Activated CD8-positive, alpha-beta memory T cell treated with anti-CD3 and anti-CD28 coated beads, Interleukin-2, amount 50 U/mL, for 1 hour (primary cell): ENCODE measurements around the gene ZNF578.
A peak's percentile ranks its signal among the peaks of the same experiment; 100 is the strongest.
"Not testable (repeated sequence)": the region's sequence is repeated elsewhere in the genome, so short reads cannot be mapped to it uniquely, and the experiment has no call there.

ENCODE experiments used
- DNase-seq: peaks from one replicate; pipeline ENCODE4 v3.0.0-alpha.2; 2020; ENCODE audit errors: extremely low read depth

The ZNF578 gene

DNA sequence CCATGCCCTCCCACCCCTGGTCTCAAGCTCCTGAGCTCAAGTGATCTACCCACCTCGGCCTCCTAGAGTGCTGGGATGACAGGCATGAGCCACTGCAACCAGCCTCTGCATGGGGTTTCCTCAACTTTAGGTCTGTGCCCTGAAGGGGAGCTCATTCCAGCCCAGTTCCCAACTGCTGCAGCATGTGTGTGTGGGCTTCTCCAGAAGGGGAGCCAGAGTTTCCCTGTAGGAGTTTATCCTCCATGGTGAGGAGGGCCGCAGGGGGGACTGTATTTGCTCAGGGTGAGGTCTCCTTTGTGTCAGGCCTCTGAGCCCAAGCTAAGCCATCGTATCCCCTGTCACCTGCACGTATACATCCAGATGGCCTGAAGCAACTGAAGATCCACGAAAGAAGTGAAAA, 62.8 kb downstream of the ZNF578 start:
- no peak for DNase-seq

DNA sequence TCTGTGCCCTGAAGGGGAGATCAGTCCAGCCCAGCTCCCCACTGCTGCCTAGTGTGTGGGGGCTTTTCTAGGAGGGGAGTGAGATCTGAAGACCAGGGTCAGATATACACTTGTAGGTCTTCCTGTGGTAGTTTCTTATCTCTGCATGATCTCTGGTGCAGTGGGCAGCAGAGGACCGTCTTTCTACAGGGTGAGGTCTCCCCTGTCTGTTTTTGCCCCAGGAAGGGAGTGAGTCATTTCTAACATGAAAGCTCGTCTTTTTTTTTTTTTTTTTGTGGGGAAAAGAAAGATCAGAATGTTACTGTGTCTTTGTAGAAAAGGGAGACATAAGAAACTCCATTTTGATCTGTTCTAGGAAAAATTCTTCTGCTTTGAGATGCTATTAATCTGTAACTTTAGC, 65.3 kb downstream of the ZNF578 start:
- no peak for DNase-seq

DNA sequence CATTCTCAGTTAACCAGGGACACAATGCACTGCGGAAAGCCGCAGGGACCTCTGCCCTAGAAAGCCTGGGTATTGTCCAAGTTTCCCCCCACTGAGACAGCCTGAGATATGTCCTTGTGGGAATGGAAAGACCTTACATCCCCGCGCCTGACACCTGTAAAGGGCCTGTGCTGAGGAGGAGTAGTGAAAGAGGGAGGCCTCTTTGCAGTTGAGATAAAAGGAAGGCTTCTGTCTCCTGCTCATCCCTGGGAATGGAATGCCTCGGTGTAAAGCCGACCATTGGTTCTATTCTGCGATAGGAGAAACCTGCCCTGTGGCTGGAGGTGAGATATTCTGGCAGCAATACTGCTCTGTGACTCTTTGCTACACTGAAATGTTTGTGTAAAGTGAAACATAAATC, 65.8 kb downstream of the ZNF578 start:
- not testable (repeated sequence) for DNase-seq

DNA sequence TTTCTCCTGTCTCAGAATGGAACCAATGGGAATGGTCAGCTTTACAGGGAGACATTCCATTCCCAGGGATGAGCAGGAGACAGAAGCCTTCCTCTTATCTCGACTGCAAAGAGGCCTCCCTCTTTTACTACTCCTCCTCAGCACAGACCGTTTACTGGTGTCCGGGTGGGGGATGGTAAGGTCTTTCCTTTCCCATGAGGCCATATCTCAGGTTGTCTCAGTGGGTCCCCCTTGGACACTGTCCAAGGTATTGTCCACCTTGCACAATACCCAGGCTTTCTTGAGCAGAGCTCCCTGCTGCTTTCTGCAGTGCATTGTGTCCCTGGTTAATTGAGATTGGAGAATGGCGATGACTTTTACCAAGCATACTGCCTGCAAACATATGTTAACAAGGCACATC, 66.7 kb downstream of the ZNF578 start:
- no peak for DNase-seq

DNA sequence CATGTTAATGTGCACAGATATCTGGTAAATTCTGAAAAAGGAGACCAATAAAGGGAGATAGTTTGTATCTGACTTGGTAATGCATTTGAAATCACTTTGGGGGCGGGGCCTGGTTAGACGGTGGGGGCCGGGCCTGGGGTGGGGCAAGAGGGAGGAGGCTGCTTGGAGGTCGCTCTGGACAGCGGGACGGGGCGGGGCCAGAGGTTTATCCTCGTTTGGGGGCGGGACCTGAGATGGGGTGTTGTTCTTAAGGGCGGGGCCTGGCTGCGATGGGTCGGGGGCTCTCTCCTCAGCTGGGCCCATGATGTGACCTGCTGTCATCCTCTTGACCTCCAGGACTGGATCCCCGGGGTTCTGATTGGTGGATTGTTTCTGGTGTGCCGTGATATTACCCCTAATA, 69.2 kb downstream of the ZNF578 start:
- DNase-seq, result no peak

DNA sequence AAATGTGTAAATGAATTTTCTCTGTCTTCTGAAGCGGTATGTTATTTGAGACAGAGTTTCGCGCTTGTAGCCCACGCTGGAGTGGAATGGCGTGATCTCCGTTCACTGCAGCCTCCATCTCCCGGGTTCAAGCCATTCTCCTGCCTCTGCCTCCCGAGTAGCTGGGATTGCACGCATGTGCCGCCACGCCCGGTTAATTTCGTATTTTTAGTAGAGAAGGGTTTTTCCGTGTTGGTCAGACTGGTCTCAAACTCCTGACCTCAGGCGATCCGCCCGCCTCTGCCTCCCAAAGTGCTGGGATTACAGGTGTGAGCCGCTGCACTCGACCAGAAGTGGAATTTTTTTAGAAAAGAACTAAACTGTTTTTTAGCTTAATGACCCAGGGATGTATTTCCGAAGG, 70.7 kb downstream of the ZNF578 start:
- no peak for DNase-seq

DNA sequence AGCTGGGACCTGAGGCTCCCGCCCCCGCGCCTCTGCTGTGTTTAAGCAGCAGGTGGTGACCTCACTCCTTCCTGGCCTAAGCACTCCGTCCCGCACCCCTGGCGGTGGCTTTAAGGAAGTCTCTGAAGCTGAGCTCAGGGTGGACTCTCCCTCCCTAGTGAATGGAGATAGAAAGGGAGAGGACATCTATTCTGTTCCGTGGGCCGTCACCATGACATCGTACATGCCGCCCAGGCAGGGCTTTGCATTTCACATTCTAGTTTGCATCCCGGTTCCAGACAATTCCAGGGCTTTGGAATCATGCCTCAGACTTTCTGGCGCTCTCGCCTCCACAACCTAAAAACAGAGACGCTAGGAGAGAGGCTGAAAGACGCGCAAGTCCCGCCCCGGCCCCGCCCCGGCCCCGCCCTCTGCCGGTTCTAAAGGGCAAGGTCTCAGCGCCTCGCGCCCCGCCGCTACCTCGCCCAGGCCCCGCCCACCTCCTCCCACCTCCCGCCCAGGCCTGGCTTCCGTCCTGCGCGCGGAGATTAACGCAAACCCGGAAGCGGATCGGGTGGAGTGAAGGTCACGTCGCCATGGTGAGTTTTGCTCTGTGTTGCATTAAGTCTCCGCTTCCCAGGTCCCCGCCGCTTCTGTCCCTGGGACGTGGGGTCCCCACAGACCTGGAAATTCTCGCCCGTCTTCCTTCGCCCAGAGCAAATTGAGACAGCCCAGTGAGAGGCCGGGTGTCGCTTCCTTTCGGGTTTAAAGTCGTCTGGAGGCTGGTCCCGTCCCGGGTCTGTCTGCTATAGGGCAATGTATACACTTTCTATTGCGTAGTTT, 74.0 kb downstream of the ZNF578 start, which contains the start of gene ZNF808:
Gene ZNF808, plus strand, starts transcription at position 535 of the 822 bp plus-strand sequence. CDS start 15,617 bp downstream, outside the sequence.
- peak; percentile 87 for DNase-seq

DNA sequence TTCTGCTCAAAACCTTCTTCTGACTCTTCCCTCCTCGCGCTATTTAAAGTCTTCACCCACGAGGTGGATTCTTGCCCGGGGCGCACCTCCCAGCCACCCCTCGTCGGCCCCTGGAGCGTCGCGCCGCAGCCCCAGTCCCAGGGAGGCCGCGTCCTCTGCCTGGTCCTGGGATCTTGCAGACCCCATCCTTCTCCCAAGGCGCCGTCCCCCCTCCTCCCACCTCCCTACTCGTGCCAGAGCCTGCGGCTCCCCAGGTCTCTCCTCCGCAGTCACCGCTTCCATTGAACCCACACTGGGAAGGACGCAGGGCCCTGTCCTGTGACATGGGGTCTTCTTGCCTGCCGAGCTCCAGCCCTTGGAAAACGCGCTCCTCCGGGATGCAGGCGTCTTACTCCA, 74.6 kb downstream of the ZNF578 start:
- no peak for DNase-seq

DNA sequence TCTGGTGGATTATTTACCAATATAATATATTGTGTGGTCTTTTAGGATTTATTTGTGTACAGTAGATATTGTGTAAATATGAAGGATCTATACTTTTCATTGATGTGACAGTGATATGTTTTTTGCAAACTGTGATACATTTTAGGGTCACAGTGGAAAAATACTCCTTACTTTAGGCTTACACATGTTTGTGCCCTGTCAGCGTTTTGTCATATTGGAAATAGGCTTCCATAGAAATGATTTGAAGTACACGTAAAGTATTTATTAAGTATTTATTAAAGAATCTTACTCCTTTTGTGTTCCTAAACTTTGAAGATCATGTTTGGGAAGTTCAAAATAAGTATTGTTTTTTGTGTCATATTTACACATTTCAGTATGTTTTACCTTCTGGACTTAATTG, 79.1 kb downstream of the ZNF578 start:
- no peak for DNase-seq

DNA sequence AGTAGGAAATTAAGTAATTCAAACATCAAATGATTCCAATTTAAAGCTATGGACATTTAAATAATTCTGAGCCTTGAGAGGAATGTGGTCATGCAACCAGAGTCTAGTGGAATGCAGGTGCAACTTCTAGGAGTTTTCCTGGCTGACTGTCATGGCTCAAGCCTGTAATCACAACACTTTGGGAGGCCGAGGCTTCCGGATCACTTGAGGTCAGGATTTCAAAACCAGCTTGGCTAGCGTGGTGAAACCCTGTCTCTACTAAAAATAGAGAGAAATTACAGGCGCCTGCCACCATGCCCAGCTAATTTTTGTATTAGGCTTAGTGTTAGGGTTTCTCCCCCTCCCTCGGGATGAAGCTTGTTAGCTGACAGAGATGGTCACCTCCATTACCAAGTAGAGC, 80.5 kb downstream of the ZNF578 start:
- DNase-seq, result no peak

DNA sequence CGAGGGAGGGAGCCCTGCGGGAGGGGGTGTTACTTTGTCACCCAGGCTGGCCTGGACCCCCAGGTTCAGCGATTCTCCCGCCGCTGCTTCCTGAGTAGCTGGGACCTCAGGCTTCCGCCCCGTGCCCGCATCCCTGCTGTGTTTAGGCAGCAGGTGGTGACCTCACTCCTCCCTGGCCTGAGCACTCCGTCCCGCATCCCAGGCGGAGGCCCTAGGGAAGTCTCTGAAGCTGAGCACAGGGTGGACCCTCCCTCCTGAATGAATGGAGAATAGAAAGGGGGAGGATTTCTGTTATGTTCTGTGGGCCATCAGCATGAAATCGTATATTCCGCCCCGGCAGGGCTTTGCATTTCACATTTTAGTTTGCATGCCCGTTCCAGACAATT, 82.0 kb downstream of the ZNF578 start:
- not testable (repeated sequence) for DNase-seq

DNA sequence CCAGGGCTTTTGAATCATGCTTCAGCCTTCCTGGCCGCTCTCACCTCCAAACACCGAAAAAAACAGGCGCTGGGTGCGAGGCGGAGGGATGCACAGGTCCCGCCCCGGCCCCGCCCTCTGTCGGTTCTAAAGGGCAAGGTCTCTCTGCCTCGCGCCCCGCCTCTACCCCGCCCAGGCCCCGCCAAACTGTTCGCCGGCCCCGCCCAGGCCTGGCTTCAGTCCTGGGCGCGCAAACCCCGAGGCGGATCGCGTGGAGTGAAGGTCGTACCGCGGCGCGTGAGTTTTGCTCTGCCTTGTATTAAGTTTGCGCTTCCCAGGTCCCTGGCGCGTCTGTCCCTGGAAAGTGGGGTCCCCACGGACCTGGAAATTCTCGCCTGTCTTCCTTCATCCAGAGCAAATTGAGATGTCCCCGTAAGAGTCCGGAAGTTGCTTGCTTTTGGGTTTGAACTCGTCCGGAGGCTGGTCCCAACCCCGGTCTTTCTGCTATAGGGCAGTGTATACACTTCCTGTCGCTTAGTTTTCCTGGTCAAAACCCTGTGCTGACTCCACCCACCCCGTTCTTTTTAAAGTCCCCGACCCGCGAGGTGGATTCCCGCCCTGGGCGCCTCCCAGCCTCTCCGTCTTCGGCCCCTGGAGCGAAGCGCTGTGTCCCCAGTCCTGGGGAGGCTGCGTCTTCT, 82.6 kb downstream of the ZNF578 start:
- DNase-seq, result peak; percentile 80

DNA sequence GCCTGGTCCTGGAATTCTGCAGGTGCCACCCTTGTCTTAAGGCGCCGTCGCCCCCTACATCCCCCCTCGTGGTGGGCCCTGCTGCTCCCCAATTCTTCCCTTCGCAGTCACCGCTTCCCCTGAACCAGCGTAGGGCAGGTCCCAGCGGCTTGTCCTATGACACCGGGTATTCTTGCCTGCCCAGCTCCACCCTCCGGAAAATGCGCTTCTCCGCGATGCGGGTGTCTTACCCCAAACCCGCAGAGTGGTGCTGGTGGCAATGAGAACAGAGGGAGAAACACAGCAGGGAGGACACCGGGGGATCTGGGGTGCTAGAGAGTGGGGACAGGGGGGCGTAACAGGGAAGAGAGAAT, 83.1 kb downstream of the ZNF578 start:
- DNase-seq, result no peak

DNA sequence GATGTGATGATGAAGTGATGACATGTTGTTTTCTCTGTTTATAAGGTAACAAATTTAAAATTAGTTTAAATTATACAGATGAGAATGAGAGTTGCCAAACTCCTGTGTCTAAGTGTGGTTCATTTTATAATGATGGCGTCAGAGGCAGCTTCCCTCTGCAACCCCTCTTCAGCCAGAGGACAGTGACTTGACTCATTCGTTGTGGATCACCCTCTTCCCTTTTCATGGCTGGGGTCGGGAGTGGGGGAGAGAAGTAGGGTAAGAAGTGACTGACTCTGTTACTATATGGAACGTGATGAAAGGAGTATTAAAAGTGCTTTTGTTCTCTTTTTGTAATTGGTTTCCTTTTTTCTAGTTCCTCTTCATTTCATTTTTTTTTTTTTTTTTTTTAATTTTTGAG, 85.5 kb downstream of the ZNF578 start:
- not testable (repeated sequence) for DNase-seq

DNA sequence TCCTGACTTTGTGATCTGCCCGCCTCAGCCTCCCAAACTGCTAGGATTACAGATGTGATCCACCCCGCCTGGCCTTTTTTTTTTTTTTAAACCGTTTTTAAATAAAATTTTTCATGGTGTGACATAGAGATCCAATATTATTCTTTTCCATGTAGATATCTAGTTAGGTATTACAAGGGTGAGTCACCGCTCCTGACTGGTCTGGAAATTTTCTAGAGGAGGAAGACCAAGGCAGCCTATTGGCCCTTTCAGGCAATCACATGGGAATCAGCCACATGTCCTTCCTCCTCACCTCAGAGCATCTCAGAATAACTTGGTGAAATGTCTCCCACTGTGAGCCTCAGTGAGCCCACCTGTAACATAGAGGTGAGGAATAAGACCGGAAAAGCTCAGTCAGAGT, 87.8 kb downstream of the ZNF578 start:
- DNase-seq, result not testable (repeated sequence)

DNA sequence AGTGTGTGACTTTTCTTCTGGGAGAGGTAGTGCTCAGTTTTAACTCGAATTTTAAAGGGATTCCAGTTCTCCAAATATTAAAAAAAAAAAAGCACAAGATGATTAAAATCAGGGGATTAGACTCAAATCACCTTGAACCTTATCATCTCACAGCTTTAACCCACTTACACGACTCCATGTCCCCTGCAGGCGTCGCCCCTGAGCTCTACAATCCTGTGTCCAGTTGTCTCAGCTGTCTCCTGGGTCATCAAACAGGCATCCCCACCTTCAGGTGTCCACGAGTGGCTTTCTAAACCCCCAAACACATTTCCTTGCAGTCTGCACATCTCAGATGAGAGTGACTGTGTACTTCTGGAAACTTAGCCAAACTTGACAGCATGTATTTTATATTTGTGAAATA, 88.3 kb downstream of the ZNF578 start:
- no peak for DNase-seq

DNA sequence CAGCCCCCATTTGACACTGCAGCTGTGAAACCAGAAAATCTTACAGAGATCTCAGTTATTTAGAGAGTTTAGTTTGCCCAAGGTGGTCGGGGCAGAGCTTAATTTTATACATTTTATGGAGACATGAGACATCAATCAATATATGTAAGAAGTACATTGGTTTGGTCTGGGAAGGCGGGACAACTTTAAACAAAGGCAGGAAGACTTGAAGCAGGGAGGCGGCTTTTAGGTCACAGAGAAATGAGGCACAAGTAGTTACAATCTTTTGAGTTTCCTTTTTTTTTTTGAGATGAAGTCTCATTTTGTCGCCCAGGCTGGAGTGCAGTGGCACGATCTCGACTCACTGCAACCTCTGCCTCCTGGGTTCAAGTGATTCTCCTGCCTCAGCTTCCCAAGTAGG, 89.2 kb downstream of the ZNF578 start:
- DNase-seq, result not testable (repeated sequence)

DNA sequence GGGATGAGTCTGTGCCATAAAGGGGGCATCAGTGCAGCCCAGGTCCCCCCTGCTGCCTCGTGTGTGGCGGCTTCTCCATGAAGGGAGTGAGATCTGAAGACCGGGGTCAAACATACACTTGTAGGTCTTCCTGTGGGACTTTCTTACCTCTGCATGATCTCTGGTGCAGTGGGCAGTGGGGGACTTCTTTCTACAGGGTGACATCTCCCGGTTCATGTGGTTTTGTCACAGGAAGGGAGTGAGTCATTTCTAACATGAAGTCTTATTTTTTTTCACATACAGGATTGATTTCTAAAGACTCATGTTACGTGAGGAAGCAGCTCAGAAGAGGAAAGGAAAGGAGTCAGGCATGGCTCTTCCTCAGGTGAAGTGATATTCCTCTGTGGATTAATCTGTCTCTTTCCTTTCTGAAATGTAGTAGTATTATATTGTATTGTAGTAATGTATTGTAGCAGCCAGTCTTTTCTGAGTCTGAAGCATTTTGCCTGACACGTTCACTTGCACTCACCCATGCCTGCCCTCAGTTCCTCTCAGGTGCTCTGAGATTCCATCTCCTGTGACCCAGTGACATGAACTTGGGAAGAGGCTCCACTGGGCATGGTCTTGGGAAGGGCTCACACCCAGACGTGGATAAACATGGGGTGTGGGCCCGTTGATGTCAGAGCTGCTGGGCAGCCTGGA, 89.8 kb downstream of the ZNF578 start:
- no peak for DNase-seq

DNA sequence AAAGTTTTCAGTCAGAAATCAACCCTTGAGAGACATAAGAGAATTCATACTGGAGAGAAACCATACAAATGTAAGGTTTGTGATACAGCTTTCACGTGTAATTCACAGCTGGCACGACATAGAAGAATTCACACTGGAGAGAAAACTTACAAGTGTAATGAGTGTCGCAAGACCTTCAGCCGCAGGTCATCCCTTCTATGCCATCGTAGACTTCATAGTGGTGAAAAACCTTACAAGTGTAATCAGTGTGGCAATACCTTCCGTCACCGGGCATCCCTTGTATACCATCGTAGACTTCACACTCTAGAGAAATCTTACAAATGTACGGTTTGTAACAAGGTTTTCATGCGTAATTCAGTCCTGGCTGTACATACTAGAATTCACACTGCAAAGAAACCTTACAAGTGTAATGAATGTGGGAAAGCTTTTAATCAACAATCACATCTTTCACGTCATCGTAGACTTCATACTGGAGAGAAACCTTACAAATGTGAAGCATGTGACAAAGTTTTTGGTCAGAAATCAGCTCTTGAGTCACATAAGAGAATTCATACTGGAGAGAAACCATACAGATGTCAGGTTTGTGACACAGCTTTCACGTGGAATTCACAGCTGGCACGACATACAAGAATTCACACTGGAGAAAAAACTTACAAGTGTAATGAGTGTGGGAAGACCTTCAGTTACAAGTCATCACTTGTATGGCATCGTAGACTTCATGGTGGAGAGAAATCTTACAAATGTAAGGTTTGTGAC, 101.0 kb downstream of the ZNF578 start:
- no peak for DNase-seq

DNA sequence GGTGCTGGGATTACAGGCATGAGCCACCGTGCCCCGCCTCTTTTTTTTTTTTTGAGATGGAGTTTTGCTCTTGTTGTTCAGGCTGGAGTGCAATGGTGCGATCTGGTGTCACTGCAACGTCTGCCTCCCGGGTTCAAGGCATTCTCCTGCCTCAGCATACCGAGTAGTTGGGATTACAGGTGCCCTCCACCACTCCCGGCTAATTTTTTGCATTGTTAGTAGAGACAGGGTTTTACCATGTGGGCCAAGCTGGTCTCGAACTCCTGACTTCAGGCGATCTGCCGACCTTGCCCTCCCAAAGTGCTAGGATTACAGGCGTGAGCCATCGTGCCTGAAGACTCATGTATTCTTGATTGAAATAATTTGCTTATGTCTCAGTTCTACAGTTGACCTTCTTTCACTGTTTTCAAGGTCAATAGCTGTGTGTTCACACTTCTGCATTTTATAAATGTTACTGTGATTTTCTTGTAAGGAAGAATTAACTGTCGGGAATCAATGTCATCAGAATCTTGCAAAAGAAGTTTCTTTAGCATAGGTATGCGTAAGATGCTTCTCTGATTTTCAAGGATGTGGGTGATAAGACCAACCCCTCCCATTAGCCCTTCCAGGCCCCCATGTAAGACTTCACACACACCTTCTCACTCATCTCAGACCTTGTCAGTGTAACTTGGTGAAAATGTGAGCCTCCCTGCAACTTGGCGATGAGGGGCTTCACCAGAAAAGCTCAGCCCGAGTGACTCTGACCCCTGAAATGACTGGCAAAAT, 104.1 kb downstream of the ZNF578 start:
- DNase-seq, result no peak

DNA sequence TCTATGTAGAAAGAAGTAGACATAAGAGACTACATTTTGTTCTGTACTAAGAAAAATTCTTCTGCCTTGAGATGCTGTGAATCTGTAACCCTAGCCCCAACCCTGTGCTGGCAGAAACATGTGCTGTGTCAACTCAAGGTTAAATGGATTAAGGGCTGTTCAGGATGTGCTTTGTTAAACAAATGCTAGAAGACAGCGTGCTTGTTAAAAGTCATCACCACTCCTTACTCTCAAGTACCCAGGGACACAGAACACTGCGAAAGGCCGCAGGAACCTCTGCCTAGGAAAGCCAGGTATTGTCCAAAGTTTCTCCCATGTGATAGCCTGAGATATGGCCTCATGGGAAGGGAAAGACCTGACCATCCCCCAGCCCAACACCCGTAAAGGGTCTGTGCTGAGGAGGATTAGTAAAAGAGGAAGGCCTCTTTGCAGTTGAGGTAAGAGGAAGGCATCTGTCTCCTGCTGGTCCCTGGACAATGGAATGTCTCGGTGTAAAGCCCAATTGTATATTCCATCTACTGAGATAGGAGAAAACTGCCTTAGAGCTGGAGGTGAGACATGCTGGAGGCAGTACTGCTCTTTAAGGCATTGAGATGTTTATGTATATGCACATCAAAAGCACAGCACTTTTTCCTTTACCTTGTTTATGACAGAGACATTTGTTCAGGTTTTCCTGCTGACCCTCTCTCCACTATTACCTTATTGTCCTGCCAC, 105.5 kb downstream of the ZNF578 start:
- not testable (repeated sequence) for DNase-seq
